NCI-H748 treated with DMSO at 0.1 percent for 48 hours (cell line): ENCODE data around the gene DPP8.

Experiments used
- DNase-seq: peaks from one replicate; lab custom pipeline; 2025; lab: John Stamatoyannopoulos, UW

The DPP8 gene

DNA sequence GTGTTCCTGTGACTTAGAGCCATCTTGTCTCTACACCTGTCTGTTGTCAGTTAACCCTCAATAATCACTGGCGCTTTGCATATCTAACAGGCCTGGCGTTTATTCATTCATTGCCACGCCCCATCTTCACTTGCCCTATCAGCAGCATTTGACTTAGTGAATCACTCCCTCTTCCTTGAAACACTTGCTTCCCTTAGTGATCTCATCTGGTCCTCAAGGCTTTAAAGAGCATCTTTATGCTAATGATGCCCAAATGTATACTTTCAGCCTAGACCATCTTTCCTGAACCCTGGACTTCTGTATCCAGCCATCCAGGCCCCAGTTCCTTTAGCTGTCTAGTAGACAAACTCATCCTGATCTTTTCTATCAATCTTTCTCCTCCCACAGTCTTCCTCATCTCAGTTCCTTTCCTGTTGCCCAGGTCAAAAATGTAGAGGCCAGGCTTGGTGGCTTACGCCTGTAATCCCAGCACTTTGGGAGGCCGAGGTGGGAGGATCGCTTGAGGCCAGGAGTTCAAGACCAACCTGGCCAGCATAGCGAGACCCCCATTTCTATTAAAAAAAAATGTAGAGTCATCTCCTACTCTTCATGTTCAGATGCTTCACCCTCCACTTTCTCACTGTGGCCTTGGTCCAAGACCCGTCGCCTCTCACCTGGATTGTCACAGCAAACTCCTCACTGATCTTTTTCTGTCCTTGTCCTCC, 93.4 kb downstream of the DPP8 start:
- no peak for DNase-seq

DNA sequence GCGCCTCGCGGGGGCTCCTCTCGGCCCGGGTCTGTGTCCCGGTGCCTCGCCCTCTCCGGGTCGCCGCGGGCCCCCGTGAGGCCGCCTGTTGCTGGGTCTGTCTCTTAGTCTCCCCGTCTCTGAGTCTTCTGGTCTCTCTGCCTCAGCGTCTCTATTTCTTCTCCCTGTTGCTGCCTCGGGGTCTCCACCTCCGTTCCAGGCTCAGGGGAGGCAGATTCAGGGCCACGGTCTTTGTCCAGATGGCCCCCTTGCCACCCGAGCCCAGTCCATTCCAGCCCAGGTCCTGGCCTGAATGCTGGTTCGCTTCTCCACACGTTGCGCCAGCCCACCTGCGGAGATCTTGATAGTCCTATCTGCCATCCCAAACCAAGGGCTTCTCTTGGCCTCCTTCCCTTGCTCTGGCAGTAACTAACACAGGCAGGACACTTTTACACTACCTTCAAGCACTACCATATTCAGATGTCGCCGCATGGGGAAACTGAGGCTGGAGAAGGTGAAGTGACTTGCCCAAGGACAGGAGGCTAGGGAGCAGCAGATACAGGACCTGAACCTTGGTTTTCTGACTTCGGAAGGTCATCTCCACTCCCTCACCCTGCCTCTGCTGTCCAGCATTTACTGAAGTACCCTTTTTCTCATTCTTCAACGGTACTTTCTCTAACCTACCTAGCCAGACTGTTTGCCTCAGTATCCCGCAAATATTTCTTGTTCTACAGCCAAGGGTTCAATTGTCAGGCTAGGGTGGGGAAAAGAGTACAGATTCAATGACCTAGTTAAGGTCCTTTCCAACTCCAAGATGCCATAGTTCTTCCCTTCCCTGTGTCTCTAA, 94.1 kb downstream of the DPP8 start:
- DNase-seq, result no peak

DNA sequence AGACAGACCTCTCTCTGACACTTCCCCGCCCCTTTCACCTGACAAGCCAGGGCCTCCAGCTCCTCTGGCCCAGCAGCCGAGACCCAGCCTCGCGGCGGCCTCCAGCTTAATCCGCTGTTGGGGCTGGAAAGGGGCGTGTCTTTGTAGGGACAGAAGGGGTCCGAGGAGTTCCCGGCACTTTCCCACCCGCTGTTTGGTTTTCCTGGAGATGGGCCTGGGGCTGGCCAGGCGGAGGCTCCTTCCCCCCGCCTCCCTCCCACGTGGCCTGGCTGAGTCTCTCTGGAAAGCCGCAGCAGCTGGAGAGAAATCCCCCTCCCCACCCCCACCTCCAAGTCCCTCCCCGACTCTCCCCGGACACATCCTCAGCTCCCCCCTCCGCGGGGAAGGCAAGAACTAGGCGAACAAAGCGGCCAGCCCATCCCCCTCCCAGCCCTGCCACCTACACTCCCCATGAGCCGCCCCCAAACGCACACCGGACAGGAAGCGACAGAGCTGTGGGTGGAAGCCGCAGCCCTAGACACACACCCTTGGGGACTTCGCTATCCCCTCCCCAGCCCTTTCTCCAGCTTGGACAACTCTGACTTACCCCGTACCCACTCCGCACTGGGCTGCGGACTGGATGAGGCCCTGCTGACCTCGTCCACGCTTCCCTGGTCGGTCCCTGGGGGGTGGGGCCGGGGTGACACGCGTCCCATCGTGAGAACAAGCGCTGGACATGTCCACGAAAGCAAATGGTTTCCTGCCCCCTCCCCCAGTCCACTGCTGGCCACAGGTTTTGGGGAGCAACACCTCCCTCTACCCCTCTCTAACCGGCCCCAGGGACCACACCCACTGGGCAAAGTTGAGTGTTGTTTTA, 95.9 kb downstream of the DPP8 start:
- no peak for DNase-seq

DNA sequence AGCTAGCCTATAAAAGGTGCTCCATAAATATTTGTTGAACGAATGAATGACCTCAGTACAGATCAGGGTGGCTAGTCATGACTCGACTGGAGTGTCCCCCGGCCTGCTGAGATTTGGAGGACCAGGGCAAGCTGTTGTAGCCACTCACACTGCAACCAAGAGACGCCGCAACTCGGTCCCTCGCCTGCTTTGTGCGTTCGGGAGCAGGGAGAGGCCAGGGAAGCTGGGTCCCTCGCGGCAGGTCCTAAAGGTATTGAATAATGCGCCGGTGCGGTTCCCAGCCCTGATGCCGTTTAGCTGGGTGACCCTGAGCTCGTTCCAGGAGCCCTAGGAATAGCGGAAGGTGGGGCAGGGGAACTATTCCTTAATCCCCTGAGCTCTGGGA, 96.5 kb downstream of the DPP8 start:
- no peak for DNase-seq

DNA sequence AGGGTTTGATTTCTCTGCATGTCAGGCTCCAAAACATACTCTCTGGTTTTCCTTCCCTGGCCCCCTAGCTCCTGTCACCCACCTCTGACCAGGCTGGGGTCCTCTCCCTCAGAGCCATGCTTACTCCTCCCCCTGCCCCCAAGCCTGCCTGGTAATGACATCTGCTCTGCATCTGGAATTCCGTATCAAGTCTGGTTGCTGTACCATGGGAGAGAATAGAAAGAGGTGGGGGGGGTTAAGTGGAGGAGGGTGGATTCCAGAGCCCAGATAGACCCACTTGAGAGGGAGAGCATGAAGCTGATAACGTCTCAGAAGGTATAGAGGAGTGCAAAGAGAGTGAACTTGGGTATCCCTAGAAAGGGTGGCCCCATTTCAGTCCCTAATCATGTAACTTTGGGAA, 98.9 kb downstream of the DPP8 start:
- DNase-seq, result no peak

DNA sequence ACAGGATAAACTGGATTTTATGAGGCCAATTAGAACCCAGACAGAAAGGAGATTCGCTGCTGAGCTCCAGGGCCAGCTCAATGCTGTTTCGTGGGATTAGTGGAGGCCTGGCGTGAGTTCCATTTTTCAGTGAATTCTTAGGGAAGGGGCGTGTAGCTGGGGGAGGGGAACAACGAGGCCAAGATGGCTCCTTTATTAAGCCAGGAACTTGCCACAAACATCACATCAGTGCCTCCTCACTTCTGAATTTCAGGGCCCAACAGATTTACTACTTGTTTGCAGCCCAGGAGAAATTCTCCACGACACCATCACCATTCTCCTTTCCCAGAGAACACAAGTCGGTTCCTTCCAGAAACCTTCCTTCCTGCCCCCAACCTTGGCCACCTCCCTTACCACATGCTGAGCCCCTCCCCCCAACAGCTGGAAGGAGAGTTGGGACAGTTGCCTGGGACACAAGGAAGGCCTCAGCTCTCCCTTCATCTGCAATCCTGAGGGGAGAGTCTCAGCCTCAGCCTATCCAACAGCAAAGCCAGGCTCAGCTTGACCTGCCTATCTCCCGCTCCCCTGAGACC, 100.6 kb downstream of the DPP8 start:
- no peak for DNase-seq

DNA sequence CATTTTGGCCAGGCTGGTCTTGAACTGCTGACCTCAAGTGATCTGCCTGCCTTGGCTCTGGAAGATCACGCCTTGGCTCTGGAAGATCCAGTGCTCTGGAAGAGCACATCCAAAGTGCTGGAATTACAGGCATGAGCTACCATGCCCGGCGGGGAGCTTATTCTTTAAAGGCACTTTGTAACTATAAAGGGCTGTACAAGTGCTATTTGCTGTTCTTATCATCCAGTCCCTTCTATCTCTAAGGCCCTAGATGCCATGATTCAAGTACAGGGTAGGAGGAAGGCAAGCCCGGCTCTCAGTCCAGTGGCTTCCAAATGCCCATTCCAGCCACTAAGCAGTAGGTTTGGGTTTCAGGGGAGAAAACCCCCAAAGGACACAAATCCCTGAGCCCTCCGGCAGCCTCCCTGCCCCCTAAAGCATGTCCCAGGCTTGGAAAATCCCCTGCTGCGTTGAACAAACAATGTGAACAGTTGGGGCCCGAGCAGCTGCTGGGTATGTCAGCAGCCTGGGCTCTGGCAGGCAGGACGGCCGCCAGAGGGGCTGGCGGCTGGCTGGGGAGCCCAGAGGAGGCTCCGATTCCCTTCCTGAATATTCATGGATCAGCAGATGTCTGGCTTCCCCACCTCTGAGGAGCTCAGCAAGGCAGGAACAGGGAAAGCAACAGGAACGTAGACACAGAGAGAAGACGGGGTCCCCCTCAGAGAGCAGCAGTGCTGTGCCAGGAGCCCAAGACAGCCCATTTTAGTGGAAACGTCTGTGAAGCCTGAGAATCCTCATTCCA, 102.5 kb downstream of the DPP8 start:
- DNase-seq, result no peak

DNA sequence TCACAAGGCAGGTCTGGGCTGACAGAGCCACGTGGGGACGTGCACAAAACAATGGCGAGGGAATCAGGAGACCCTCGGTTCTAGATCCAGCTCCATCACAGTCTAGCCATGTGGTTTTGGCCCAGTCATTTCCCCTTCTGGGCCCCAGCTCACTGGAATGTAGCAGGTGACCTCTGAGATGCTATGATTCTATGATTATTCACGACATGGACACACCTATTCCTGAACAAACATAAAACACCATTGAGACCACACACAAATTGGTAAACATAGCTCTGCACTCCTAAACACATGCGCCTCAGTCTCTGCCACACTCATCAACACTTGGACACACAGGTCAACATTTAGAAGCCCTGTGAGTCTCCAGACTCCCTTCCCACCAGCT, 103.7 kb downstream of the DPP8 start:
- DNase-seq, result no peak

DNA sequence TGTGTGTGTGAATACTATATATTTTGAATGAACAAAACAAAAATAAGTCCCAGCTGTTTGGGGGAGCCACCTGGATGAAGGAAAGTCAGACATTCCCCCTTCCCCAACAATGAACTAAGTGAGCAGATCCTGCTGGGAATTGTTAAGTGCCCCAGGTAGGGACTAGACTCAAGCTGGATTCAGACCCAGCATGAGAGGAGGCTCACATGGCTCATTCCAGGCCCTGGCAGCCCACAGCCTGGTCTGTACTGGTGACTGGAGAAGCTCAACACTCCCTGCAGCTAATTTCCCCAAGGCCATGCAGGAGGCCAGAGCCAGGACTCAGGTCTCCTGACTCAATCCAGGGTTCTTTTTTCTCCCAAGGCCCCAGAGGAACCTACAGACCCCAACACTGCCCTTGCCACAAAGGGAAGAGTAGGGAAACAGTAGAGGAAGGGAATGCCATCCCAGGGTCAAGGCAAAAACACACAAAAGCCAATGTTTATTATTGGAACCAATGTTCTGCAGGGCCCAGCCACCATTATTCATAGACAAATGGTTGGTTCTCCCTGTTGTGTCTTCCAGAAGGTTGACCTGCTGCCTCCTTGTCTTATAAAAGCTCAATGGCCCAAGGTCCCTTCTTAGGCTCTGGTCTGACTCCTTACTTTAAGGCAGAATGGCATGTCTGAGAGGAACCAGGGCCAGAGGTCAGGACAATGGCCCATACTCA, 104.3 kb downstream of the DPP8 start:
- no peak for DNase-seq

DNA sequence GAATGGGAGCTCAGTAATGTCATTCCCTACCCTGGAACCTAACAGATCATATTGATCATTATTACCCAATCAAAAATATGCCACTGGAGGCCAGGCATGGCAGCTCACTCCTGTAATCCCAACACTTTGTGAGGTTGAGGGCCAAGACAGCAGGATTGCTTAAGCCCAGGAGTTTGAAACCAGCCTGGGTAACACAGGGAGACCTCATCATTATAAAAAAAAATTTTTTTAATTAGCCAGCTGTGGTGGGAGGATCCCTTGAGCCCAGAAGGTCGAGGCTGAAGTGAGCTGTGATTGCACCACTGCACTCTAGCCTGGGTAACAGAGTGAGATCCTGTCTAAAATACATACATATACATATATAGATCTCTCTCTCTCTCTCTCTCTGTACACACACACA, 104.9 kb downstream of the DPP8 start:
- DNase-seq, result no peak

DNA sequence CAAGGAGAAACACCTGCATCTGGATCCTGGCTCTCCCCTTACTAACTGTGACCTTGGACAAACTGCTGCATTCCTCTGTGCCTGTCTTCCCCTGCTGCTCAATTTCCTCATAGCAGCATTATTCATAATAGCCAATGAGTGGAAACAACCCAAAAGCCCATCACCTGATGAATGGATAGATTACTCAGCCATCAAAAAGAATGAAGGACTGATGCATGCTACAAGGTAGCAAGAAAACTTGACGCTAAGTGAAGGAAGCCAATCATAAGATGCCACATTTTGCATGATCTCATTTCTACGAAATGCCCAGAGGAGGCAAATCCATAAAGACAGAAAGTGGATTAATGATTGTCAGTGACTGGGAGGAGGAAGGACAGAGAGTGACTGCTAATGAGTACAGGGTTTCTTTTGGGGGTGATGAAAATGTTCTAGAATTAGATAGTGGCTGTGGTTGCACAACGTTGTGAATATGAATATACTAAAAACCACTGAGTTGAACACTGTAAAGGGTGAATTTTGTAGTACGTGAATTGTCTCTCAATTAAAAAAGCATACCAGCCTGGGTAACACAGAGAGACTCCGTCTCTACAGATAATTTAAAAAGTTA, 105.9 kb downstream of the DPP8 start:
- DNase-seq, result no peak

DNA sequence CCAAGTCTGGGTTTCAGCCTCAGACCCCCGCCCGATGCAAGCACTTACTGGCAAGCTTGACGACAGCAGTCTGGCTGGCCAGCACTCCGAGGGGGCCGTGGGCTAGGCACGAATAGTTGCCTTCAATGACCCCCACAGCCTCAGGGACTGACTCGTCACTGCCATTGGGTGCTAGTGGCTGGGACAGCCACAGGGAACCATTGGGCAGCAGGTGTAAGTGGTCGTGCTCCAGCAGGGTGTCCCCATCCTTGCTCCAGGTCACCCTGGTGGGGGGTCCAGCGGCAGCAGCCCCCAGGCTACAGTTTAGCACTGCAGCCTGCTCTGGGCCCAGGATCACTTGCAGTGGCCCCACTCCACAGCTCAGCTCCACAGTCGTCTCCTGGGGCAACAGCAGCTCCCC, 106.5 kb downstream of the DPP8 start:
- DNase-seq, result no peak

DNA sequence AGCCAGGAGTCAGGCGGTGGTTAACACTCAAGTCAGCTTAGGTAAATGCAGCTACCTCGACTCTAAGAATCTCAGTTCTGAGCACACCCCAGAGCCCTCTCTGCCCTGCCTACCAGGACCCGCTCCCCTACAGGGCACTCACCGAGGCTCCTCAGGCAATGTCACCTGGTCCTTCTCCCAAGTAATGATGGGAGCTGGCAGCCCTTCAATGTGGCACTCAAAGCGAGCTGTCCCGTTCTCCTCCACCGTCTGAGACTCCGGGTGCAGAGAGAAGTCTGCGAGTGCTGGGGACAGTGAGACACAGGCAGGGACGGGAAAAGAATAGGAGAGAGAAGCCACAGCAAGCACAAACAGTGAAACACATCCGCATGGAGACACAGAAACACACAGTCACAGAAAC, 107.5 kb downstream of the DPP8 start:
- no peak for DNase-seq

DNA sequence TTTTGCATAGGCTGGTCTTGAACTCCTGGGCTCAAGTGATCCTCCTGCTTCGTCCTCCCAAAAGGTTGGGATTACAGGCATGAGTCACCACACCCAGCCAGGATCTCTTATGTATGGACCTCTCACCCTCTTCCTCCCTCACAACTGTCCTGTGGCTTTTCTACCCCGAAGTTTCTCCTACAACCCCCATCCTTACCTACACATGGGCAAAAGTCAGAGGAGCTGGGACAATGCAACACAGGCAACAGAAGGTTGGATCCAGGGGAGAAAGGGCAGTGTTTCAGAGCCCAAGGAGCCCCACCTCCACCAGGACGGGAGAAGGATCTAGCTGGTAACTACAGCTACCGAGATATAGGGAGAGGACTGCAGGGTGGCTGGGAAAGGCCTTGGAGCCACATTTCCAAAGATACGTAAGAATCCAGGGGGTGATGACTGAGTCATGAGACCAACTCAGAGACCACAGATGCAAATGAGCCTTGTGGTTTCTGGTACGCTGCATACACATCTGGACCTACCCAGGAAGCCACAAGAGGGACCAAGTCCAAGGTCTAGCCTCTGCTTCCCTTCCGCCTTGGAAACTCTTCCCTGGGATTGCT, 108.4 kb downstream of the DPP8 start:
- no peak for DNase-seq

DNA sequence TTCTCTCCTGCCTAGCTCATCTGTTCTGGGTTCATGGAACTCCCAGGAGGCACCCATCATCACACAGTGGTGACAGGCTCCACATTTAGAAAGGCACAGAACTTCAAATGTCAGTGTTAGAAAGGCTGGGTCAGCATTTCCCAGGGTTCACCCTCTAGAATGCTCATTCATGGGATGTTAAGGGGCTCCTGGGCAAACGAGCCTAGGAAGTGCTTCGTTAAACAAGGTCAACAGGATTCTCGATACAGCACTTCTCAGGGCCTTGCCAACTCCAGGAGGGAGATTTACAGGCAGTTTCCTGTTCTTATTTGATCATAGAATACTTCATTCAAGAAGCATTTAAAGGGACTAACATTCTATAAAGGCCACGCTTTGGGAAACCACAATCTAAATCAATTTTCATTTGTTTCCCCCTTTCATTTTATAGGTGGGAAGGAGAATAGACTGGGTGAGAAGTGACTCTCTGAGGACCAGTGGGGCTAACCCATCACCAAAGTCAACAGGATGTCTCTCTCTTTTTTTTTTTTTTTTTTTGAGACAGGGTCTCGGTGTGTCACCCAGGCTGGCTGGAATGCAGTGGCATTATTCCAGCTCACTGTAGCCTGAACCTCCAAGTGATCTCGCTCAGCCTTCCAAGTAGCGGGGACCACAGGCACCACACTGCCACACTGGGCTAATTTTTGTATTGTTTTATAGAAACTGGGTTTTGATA, 109.0 kb downstream of the DPP8 start:
- no peak for DNase-seq

DNA sequence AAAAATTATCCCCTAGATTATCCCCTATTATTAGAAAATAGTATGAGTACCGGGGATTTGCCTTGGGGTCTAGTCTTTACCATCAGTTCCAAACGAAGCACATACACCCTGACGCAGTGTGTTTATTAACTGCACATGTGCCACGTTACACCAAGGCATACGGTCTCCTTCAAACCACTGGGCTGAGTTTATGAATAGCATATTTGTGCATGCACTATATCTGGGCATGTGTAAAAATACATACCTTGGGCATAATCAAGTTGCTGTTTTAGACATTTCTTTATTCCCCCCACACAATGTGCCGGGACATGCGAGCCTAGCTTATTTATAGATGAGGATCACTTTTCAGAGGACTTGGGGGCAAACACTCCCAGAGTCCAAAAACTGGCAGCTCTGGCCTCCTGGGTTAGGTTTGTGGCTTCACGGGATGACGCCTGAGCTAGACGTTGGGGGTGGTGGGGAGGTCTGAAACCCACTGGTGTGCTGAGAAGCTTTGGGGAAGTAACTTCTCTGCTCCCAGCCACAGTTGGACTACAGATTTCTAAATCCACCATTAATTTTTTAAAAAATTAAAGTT, 111.0 kb downstream of the DPP8 start:
- no peak for DNase-seq

DNA sequence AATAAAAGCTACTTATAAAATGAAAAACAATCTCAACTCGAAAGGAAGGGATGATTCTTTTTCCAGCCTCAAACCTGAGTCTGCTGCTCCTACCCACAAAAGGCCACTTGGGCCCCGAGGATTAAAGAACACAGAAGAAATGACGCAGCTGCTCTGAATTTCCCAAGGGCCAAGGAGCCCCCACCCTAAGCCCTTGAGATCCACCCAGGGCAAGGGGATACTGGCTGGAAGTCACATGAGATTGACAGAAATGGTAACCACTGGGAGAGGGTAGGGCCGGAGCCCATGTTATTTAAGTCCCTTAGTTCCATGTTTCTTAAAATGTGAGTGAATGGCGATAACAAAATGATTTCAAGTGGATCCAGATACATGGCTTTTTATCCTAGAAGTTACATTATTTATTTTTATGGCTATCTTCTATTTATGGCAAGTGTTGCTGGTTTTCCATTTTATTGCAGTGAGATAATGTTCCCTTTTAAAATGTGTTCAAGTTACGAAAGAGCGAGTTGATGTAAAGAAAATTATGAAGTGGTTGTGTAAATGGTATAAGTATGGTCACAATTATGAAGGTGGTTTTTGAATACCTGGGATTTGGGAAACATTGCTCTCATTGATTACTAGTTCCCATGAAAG, 111.6 kb downstream of the DPP8 start:
- no peak for DNase-seq

DNA sequence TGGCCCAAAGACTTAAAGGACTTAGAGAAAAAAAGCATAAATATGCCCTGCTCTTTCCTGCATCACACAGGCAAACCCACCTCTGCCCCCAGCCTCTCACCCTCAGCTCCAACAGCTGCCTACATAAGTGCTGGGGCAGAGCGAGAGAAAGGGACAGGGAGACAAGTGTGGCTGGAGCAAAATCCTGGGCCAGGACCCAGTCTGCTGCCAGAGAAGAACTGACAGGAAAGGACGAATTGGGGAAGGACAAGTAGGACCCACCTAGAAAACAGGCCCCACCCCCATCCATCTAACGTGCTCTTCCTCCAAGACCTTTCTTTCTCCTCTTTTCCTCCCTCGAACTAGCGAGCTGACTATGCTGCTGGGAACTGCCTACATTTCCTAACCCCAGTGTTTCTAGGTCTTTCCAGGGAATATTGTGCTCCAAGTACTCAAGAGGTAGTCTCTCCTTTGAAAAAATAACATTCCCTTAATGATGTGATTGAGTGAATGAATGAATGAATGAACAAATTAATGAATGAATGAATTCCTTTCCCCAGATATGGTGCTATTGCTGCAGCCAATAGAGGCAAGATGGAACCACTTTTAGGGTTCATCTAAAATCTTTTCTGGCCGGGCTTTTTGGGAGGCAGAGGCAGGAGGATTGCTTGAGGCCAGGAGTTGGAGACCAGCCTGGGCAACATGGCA, 113.2 kb downstream of the DPP8 start:
- no peak for DNase-seq
